ENCODE measurements around the gene CDC42BPA. TPM values are rescaled to one million over a fixed set of nuclear protein-coding genes. Genes with fewer than 3 reads are reported as not detected.

The CDC42BPA gene
- total RNA-seq, 1 experiment from 2014 or later = 102 TPM

DNA sequence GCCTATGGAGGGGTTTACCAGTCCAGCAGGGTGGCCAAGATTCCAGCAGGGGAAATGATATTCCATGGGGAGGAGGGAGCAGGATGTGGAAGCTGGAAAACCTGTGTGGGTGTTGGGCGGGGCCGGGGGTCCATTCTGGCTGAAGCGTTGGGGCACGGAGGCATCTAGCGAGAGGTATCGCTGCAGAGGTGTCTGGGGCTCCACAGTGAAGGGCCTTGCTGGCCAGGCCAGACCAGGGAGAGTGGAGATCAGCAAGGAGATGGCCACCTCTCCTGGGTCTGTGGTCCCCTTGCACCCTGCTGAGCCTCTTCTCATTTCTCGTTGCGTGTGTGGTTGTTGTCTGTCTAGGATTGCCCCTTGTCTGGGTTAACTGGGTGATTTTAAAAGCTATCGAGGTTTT, 372.0 kb downstream of the CDC42BPA start:
- ChIA-PET POLR2A (interaction anchor here (0.6 kb wide), 1 partner anchor 91 kb away, joined by 4 read pairs; no protein-coding TSS in a partner anchor), CTCF (interaction anchor here (0.9 to 1.5 kb wide), 5 partner anchors 18 to 521 kb away, joined by 3 to 6 read pairs (median 3); no protein-coding TSS in a partner anchor)
- BruUV-seq (replicated peaks) = no TSS peak
- intact Hi-C loops (cut with micrococcal nuclease) = no loop called here
- peak overlapping the region; percentile 63 for H3K27ac Mint-ChIP-seq (ENCODE audit: low read depth, unreplicated experiment)
- no peak for DNase-seq (ENCODE audit: unreplicated experiment)
- no peaks in the 10 kb centered on the region for H3K36me3 Mint-ChIP-seq (ENCODE audit: insufficient read depth, unreplicated experiment)
- TF ChIP-seq, protein P1, sequence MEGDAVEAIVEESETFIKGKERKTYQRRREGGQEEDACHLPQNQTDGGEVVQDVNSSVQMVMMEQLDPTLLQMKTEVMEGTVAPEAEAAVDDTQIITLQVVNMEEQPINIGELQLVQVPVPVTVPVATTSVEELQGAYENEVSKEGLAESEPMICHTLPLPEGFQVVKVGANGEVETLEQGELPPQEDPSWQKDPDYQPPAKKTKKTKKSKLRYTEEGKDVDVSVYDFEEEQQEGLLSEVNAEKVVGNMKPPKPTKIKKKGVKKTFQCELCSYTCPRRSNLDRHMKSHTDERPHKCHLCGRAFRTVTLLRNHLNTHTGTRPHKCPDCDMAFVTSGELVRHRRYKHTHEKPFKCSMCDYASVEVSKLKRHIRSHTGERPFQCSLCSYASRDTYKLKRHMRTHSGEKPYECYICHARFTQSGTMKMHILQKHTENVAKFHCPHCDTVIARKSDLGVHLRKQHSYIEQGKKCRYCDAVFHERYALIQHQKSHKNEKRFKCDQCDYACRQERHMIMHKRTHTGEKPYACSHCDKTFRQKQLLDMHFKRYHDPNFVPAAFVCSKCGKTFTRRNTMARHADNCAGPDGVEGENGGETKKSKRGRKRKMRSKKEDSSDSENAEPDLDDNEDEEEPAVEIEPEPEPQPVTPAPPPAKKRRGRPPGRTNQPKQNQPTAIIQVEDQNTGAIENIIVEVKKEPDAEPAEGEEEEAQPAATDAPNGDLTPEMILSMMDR (IDR thresholded peaks at IDR 0.05; ENCODE audit: unreplicated experiment) = no peak
- H3K4me1 Mint-ChIP-seq (ENCODE audit: insufficient read depth, unreplicated experiment) = peaks cover 51% of the 10 kb centered on the region
- no peaks in the 10 kb centered on the region for H3K27me3 Mint-ChIP-seq (ENCODE audit: insufficient read depth, unreplicated experiment)
- no peak overlapping the region for H3K4me3 Mint-ChIP-seq (ENCODE audit: unreplicated experiment)
- H3K9me3 Mint-ChIP-seq (ENCODE audit: unreplicated experiment) = peaks cover 7% of the 10 kb centered on the region

DNA sequence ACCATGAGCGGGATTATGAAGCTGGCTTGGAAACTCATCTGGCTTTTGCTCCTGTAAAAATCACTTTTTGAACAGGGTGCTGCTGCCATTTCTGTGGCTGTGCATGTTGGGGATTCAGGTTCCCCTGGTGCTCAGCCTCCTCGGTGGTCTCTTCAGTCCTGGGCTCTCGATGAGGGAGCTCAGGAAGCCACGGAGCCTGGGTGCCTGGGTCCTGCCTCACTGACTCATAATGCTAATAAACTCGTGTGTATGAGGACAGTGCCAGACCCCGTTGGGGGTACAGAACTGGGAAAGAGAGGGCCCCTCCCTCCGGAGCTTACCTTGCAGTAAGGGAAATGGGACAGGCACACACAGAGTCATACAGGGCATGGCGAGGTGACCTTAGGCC, 372.4 kb downstream of the CDC42BPA start:
- DNase-seq (ENCODE audit: unreplicated experiment) = no peak
- TF ChIP-seq, protein P1 (IDR thresholded peaks at IDR 0.05; ENCODE audit: unreplicated experiment) = no peak
- Mint-ChIP-seq H3K4me1 (ENCODE audit: insufficient read depth, unreplicated experiment) (peaks cover 53% of the 10 kb centered on the region), H3K9me3 (ENCODE audit: unreplicated experiment) (peaks cover 7% of the 10 kb centered on the region), H3K4me3 (ENCODE audit: unreplicated experiment) (no peak overlapping the region), H3K27me3 (ENCODE audit: insufficient read depth, unreplicated experiment) (no peaks in the 10 kb centered on the region), H3K27ac (ENCODE audit: low read depth, unreplicated experiment) (no peak overlapping the region), H3K36me3 (ENCODE audit: insufficient read depth, unreplicated experiment) (no peaks in the 10 kb centered on the region)
- intact Hi-C loops (cut with micrococcal nuclease) = no loop called here
- BruUV-seq (replicated peaks) = no TSS peak
- POLR2A ChIA-PET = interaction anchor here (0.6 kb wide), 1 partner anchor 91 kb away, joined by 4 read pairs; no protein-coding TSS in a partner anchor
- CTCF ChIA-PET = interaction anchor here (0.8 to 1.4 kb wide), 4 partner anchors 19 to 319 kb away, joined by 3 to 6 read pairs (median 3); no protein-coding TSS in a partner anchor

DNA sequence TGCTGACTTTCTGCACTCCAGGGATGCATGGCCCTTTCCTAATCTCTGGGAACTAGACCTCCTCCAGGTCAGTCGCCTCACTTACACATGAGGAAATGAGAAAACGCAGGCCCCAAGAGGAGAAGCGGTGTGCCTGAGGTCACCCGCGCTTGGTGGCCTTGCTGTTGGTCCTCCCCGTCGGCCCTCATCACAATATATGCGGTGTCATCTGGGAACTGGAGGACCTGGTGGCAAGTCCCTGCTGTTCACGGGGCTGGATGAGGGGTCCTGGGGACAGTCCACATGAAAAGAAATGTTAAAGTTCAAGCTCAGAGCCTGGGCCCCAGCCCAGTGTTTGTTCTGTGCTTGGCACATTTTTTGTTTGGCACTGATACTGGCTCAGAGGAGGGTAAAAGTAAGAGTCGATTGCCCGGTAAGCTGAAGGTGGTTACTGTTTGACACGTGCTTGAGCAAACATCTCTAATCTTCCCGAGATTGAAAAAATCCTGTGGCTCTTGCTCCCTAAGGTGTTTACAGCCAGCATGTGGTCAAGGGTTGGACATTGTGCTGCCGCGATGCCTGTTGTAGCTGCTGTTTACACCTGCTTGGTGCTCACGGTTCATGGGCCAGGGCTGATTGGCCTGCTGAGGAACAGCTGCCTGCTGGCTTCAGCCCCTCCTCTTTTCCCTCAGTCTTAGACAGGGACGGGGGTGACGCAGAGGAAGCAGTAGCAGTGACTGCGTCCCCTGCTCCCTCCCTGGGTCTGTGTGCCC, 373.0 kb downstream of the CDC42BPA start:
- BruUV-seq (replicated peaks) = no TSS peak
- no peak overlapping the region for H3K27ac Mint-ChIP-seq (ENCODE audit: low read depth, unreplicated experiment)
- H3K4me1 Mint-ChIP-seq (ENCODE audit: insufficient read depth, unreplicated experiment) = peaks cover 52% of the 10 kb centered on the region
- intact Hi-C loops (cut with micrococcal nuclease) = no loop called here
- ChIA-PET POLR2A (interaction anchor here (0.6 kb wide), 1 partner anchor 90 kb away, joined by 4 read pairs; no protein-coding TSS in a partner anchor), CTCF (interaction anchor here (0.5 to 1.4 kb wide), 4 partner anchors 19 to 97 kb away, joined by 3 to 4 read pairs (median 4); no protein-coding TSS in a partner anchor)
- DNase-seq (ENCODE audit: unreplicated experiment) = no peak
- no peaks in the 10 kb centered on the region for H3K27me3 Mint-ChIP-seq (ENCODE audit: insufficient read depth, unreplicated experiment)
- no peak overlapping the region for H3K4me3 Mint-ChIP-seq (ENCODE audit: unreplicated experiment)
- TF ChIP-seq, protein P1 (IDR thresholded peaks at IDR 0.05; ENCODE audit: unreplicated experiment) = no peak
- peaks cover 7% of the 10 kb centered on the region for H3K9me3 Mint-ChIP-seq (ENCODE audit: unreplicated experiment)
- no peaks in the 10 kb centered on the region for H3K36me3 Mint-ChIP-seq (ENCODE audit: insufficient read depth, unreplicated experiment)

DNA sequence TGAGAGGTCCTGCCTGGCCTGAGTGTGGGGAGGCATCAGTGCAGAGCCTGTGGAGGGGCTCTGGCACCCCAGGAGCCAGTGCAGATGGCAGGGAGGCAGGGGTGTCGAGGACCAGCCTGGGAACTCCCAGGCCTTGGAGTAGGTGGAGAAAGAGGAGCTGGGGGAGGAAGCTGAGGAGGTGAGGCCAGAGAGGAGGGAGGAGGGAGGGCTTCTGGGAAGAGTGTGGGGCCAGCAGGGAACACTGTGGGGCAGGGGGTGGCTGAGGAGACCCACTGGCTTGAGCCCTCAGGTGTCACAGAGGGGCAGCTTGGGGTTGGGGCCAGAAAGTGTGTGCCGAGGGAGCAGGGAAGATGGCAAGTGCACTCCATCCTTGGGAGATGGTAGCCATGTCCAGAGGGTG, 374.4 kb downstream of the CDC42BPA start:
- no TSS peak for BruUV-seq (replicated peaks)
- no peaks in the 10 kb centered on the region for H3K27me3 Mint-ChIP-seq (ENCODE audit: insufficient read depth, unreplicated experiment)
- intact Hi-C loops (cut with micrococcal nuclease) = no loop called here
- no peak overlapping the region for H3K4me3 Mint-ChIP-seq (ENCODE audit: unreplicated experiment)
- no peak for DNase-seq (ENCODE audit: unreplicated experiment)
- peaks cover 52% of the 10 kb centered on the region for H3K4me1 Mint-ChIP-seq (ENCODE audit: insufficient read depth, unreplicated experiment)
- peaks cover 7% of the 10 kb centered on the region for H3K9me3 Mint-ChIP-seq (ENCODE audit: unreplicated experiment)
- TF ChIP-seq, protein P1 (IDR thresholded peaks at IDR 0.05; ENCODE audit: unreplicated experiment) = no peak
- no peaks in the 10 kb centered on the region for H3K36me3 Mint-ChIP-seq (ENCODE audit: insufficient read depth, unreplicated experiment)
- CTCF ChIA-PET = no interaction called here
- no peak overlapping the region for H3K27ac Mint-ChIP-seq (ENCODE audit: low read depth, unreplicated experiment)
- POLR2A ChIA-PET = interaction anchor here (0.7 to 1.4 kb wide), 3 partner anchors 74 to 508 kb away, joined by 3 to 5 read pairs (median 4); no protein-coding TSS in a partner anchor
